Spleen (tissue), 7 donors: Measurements from ENCODE around the gene HK2.

ENCODE experiments used
- CTCF ChIP-seq, 11 experiments: fragments of 200-600 bp in 7 of 11; fragments of 450-650 bp in 4 of 11; sonication (generic) in 4 of 11; IDR thresholded peaks in 8 of 11; conservative IDR thresholded peaks in 3 of 11; 1 replicate in 7 of 11; 2 replicates in 4 of 11; pipeline versions ENCODE4 v1.4.0 to v1.8.0; 2016 to 2021; ENCODE audit warnings: antibody characterized with exemption in 11 of 11, inconsistent platforms in 4 of 11, mild to moderate bottlenecking in 1 of 11
- POLR2A ChIP-seq, 3 donors: fragments of 450-650 bp; IDR thresholded peaks; one replicate each; pipeline ENCODE4 v1.5.1; 2017; ENCODE audit warnings: antibody characterized with exemption in 3 of 3, mild to moderate bottlenecking in 1 of 3
- POLR2AphosphoS5 ChIP-seq, 3 donors: sonication (generic); formaldehyde crosslinking; IDR thresholded peaks; one replicate each; pipeline ENCODE4 v1.5.1; 2017; ENCODE audit warnings: antibody characterized with exemption in 3 of 3
- donor health status: DM: no; HTN: no; CAD: no; lungs with moderate emphysema.
- donor health status: DM: no; HTN: no; CAD: no.
- donor health status: DM: no; HTN: no; CAD: no.

- TF ChIP-seq CTCF (IDR thresholded peaks at IDR 0.05 in 8 of 11, conservative IDR thresholded peaks at IDR 0.05 in 3 of 11) (no peak), POLR2A (IDR thresholded peaks at IDR 0.05) (no peak), POLR2AphosphoS5 (IDR thresholded peaks at IDR 0.05) (no peak)
Observed at GRCh38 chr2:74814102-74814501, 19.8 kb upstream of the HK2 start.
